ENCODE measurements around the gene KLLN. TPM values are rescaled to one million over a fixed set of nuclear protein-coding genes. Genes with fewer than 3 reads are reported as not detected.
"Not testable (repeated sequence)": the region's sequence is repeated elsewhere in the genome, so short reads cannot be mapped to it uniquely, and the experiment has no call there.

Gene KLLN
- total RNA-seq, result 1 to 10 TPM in 1 of 4 donors, under 1 TPM in 1, not detected in 2; 0.62 to 1.3 TPM

GRCh38 chr10:87863053-87863943 lies at the start of gene KLLN, which contains the start of gene PTEN:
Gene KLLN, minus strand, starts transcription at chr10:87863533. Its CDS starts 1,046 bp downstream, at chr10:87862487.
Gene PTEN, plus strand, starts transcription at chr10:87863625. Its CDS starts 845 bp downstream, at chr10:87864470.
- peak; percentile 77 to 91 for TF ChIP-seq POLR2A (IDR thresholded peaks at IDR 0.05)
- TF ChIP-seq, protein P1, sequence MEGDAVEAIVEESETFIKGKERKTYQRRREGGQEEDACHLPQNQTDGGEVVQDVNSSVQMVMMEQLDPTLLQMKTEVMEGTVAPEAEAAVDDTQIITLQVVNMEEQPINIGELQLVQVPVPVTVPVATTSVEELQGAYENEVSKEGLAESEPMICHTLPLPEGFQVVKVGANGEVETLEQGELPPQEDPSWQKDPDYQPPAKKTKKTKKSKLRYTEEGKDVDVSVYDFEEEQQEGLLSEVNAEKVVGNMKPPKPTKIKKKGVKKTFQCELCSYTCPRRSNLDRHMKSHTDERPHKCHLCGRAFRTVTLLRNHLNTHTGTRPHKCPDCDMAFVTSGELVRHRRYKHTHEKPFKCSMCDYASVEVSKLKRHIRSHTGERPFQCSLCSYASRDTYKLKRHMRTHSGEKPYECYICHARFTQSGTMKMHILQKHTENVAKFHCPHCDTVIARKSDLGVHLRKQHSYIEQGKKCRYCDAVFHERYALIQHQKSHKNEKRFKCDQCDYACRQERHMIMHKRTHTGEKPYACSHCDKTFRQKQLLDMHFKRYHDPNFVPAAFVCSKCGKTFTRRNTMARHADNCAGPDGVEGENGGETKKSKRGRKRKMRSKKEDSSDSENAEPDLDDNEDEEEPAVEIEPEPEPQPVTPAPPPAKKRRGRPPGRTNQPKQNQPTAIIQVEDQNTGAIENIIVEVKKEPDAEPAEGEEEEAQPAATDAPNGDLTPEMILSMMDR (IDR thresholded peaks at IDR 0.05), result peak in 1 of 4 experiments; percentile 22
- H3K4me1 ChIP-seq, result no peaks in the 10 kb centered on the region
- DNase-seq, result peak; percentile 87 to 91
- peak within 1 kb of the TSS; percentile 81 to 96 for H3K4me3 ChIP-seq
- no peaks in the 10 kb centered on the region for H3K36me3 ChIP-seq
- H3K27me3 ChIP-seq, result no peaks in the 10 kb centered on the region
- H3K27ac ChIP-seq, result peak within 1 kb of the TSS; percentile 98 to 100
- intact Hi-C loops (cut with DNase I; ENCODE audit: low total_unique reads), result no loop called here
- H3K9me3 ChIP-seq, result no peaks in the 10 kb centered on the region

- H3K4me3 ChIP-seq; H3K4me1 ChIP-seq; H3K27me3 ChIP-seq; intact Hi-C loops (cut with DNase I; ENCODE audit: low total_unique reads); H3K9me3 ChIP-seq; H3K36me3 ChIP-seq; H3K27ac ChIP-seq; DNase-seq: not testable (repeated sequence)
Observed at GRCh38 chr10:87903396-87903795, 40.1 kb upstream of the KLLN start.

- H3K9me3 ChIP-seq; H3K4me1 ChIP-seq; H3K27me3 ChIP-seq; H3K4me3 ChIP-seq; DNase-seq; H3K36me3 ChIP-seq; intact Hi-C loops (cut with DNase I; ENCODE audit: low total_unique reads); H3K27ac ChIP-seq: not testable (repeated sequence)
Observed at GRCh38 chr10:87897957-87898356, 34.6 kb upstream of the KLLN start.

GRCh38 chr10:87896216-87896615 lies 32.9 kb upstream of the KLLN start:
- Histone ChIP-seq H3K27me3 (no peaks in the 10 kb centered on the region), H3K9me3 (no peaks in the 10 kb centered on the region), H3K36me3 (no peaks in the 10 kb centered on the region), H3K4me1 (peaks cover 0 to 3% of the 10 kb centered on the region in 2 donors), H3K4me3 (no peak overlapping the region), H3K27ac (no peak overlapping the region)
- TF ChIP-seq, protein P1 (IDR thresholded peaks at IDR 0.05), result no peak
- TF ChIP-seq POLR2A (IDR thresholded peaks at IDR 0.05), result no peak
- DNase-seq, result no peak
- intact Hi-C loops (cut with DNase I; ENCODE audit: low total_unique reads), result no loop called here

- no peaks in the 10 kb centered on the region for H3K36me3 ChIP-seq
- no peaks in the 10 kb centered on the region for H3K9me3 ChIP-seq
- H3K27ac ChIP-seq, result no peak overlapping the region
- intact Hi-C loops (cut with DNase I; ENCODE audit: low total_unique reads), result no loop called here
- no peaks in the 10 kb centered on the region for H3K27me3 ChIP-seq
- no peak overlapping the region for H3K4me3 ChIP-seq
- H3K4me1 ChIP-seq, result peaks cover 0 to 3% of the 10 kb centered on the region in 2 donors
- no peak for DNase-seq
- TF ChIP-seq, protein P1 (IDR thresholded peaks at IDR 0.05), result no peak
- TF ChIP-seq POLR2A (IDR thresholded peaks at IDR 0.05), result no peak
Observed at GRCh38 chr10:87895430-87895829, 32.1 kb upstream of the KLLN start.

DNA sequence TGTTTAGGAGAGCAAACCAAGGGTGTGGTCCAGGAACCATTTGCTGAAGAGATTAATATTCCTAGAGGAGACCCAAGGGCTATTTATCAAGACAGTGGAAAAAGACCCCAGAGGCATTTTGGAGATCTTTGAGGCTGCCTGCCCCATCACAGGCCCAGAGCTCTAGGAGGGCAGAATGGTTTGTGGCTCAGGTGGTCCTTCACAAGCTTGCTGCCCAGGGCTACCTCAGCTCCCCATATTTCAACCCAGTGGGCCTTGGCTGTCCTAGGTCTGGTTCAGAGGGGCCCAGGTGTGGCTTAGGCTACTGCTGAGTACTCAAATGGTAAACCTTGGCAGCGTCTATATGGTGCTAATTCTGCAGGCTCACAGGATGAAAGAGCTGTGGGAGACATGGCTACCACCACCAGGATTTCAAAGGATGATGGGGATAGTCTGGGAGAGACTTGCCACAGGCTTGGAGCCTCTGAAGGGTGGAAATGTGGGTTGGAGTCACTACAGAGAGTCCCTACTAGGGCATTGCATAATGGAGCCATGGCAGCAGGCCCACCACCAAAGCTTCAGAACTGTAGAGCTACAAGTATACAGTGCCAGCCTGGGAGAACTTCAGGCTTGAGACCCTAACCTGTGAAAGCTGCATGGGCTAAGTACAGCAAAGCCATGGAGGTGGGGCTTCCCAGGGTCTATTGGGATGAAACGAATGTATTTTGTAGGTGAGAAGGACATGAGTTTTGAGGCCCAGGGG lies 24.4 kb upstream of the KLLN start:
- Histone ChIP-seq H3K4me3 (no peak overlapping the region), H3K9me3 (no peaks in the 10 kb centered on the region), H3K27ac (no peak overlapping the region), H3K27me3 (no peaks in the 10 kb centered on the region), H3K4me1 (peaks cover 0 to 8% of the 10 kb centered on the region in 2 donors), H3K36me3 (no peaks in the 10 kb centered on the region)
- TF ChIP-seq, protein P1 (IDR thresholded peaks at IDR 0.05), result no peak
- no peak for TF ChIP-seq POLR2A (IDR thresholded peaks at IDR 0.05)
- intact Hi-C loops (cut with DNase I; ENCODE audit: low total_unique reads), result no loop called here
- DNase-seq, result no peak

All from uterus (tissue), 4 donors.